H4 (cell line): ENCODE measurements around the gene DRG2. TPM values are rescaled to one million over a fixed set of nuclear protein-coding genes. Genes with fewer than 3 reads are reported as not detected.

Source experiments
- DNase-seq: peaks from one replicate; pipeline ENCODE4 v3.0.0-alpha.2; 2015; ENCODE audit warnings: low spot score
- total RNA-seq: library from RNA; depleted of rRNA; stranded (reverse); fragments of >200 nt; shearing (Covaris generic); gene quantifications from 2 replicates; pipeline ENCODE4 v1.2.3, GENCODE V29; 2014

Gene DRG2
- total RNA-seq, 1 experiment from 2014 or later = 46.6 TPM

GRCh38 chr17:18074566-18075272 lies 13.0 kb upstream of the DRG2 start:
- no peak for DNase-seq

- DNase-seq = no peak
These were observed 10.8 kb upstream of the DRG2 start for GRCh38 chr17:18076936-18077335.

- DNase-seq = no peak
These were observed 8.2 kb upstream of the DRG2 start for GRCh38 chr17:18079543-18079942.

- DNase-seq = no peak
These were observed 3.5 kb upstream of the DRG2 start for GRCh38 chr17:18084256-18084655.

GRCh38 chr17:18089613-18090012 lies 1.9 kb downstream of the DRG2 start:
- DNase-seq = no peak

GRCh38 chr17:18093616-18094408 lies 6.1 kb downstream of the DRG2 start:
- DNase-seq = peak; percentile 68

GRCh38 chr17:18094409-18094807 lies 6.7 kb downstream of the DRG2 start:
- no peak for DNase-seq

GRCh38 chr17:18099516-18099915 lies 11.8 kb downstream of the DRG2 start:
- DNase-seq = no peak

GRCh38 chr17:18100616-18101015 lies 12.9 kb downstream of the DRG2 start:
- no peak for DNase-seq

- no peak for DNase-seq
These were observed 14.1 kb downstream of the DRG2 start for GRCh38 chr17:18101828-18102227.

- no peak for DNase-seq
These were observed 14.9 kb downstream of the DRG2 start for GRCh38 chr17:18102640-18103039.

- no peak for DNase-seq
These were observed 17.3 kb downstream of the DRG2 start for GRCh38 chr17:18105027-18105426.

GRCh38 chr17:18105595-18105994 lies 17.8 kb downstream of the DRG2 start:
- DNase-seq = no peak

GRCh38 chr17:18106211-18106610 lies 18.5 kb downstream of the DRG2 start:
- no peak for DNase-seq

- no peak for DNase-seq
These were observed 19.5 kb downstream of the DRG2 start for GRCh38 chr17:18107061-18107790.

GRCh38 chr17:18107971-18108370 lies 20.2 kb downstream of the DRG2 start:
- DNase-seq = no peak

GRCh38 chr17:18108401-18109312 lies 20.9 kb downstream of the DRG2 start, which contains the start of gene MYO15A:
MYO15A (plus strand) TSS chr17:18108756; CDS start chr17:18118801, 10,045 bp downstream.
- no peak for DNase-seq

GRCh38 chr17:18109935-18110485 lies 22.3 kb downstream of the DRG2 start:
- no peak for DNase-seq

- DNase-seq = no peak
These were observed 22.9 kb downstream of the DRG2 start for GRCh38 chr17:18110636-18111145.

- no peak for DNase-seq
These were observed 23.7 kb downstream of the DRG2 start for GRCh38 chr17:18111330-18111971.
